GM10266 (cell line): ENCODE data around the gene TPK1.

ENCODE experiments used
- DNase-seq: peaks from one replicate; pipeline ENCODE4 v3.0.0; 2012; ENCODE audit errors: extremely low spot score
- CTCF ChIP-seq: IDR thresholded peaks from 2 replicates; pipeline ENCODE4 v1.5.1; 2012; ENCODE audit warnings: mild to moderate bottlenecking, low read depth; ENCODE audit not compliant: control insufficient read depth, insufficient read depth; ENCODE audit errors: missing control alignments

Gene TPK1

GRCh38 chr7:144641389-144642044 is 194.3 kb downstream of the TPK1 start:
- DNase-seq: no peak
- no peak for TF ChIP-seq CTCF

GRCh38 chr7:144632724-144633123 is 203.1 kb downstream of the TPK1 start:
- no peak for DNase-seq
- TF ChIP-seq CTCF: no peak

GRCh38 chr7:144629598-144629997 is 206.3 kb downstream of the TPK1 start:
- DNase-seq: no peak
- TF ChIP-seq CTCF: no peak

GRCh38 chr7:144629011-144629410 is 206.8 kb downstream of the TPK1 start:
- DNase-seq: no peak
- no peak for TF ChIP-seq CTCF

- TF ChIP-seq CTCF: no peak
- no peak for DNase-seq
Observed at GRCh38 chr7:144628176-144628575, 207.7 kb downstream of the TPK1 start.

- DNase-seq: no peak
- TF ChIP-seq CTCF: no peak
Observed at GRCh38 chr7:144622745-144623144, 213.1 kb downstream of the TPK1 start.

GRCh38 chr7:144606261-144606660 is 229.6 kb downstream of the TPK1 start:
- DNase-seq: no peak
- no peak for TF ChIP-seq CTCF
